Hepatocyte (in vitro differentiated cells): ENCODE results near the gene FGGY. TPM values are rescaled to one million over a fixed set of nuclear protein-coding genes. Genes with fewer than 3 reads are reported as not detected.

ENCODE experiments used
- DNase-seq: peaks from one replicate; pipeline ENCODE4 v3.0.0-alpha.2; 2016; ENCODE audit warnings: low spot score
- H2AFZ ChIP-seq: fragments of 200-600 bp; sonication (generic); 2 replicates; pipeline ENCODE4 v1.6.0; 2016; ENCODE audit warnings: antibody characterized with exemption, mild to moderate bottlenecking
- H3K27ac ChIP-seq: fragments of 200-600 bp; sonication (generic); 2 replicates; pipeline ENCODE4 v1.5.1; 2016; ENCODE audit warnings: mild to moderate bottlenecking
- H3K27me3 ChIP-seq: fragments of 200-600 bp; sonication (generic); 2 replicates; pipeline ENCODE4 v1.6.1; 2016
- H3K36me3 ChIP-seq: fragments of 200-600 bp; sonication (generic); replicated peaks from 2 replicates; pipeline ENCODE4 v1.5.1; 2016; ENCODE audit warnings: low read depth; ENCODE audit not compliant: insufficient read depth
- H3K4me1 ChIP-seq: fragments of 200-600 bp; sonication (generic); 2 replicates; pipeline ENCODE4 v1.5.1; 2016; ENCODE audit warnings: mild to moderate bottlenecking, moderate library complexity; ENCODE audit not compliant: insufficient read depth
- H3K4me2 ChIP-seq: fragments of 200-600 bp; sonication (generic); 2 replicates; pipeline ENCODE4 v1.6.0; 2016
- H3K4me3 ChIP-seq: fragments of 200-600 bp; sonication (generic); 2 replicates; pipeline ENCODE4 v1.5.1; 2016; ENCODE audit warnings: mild to moderate bottlenecking
- H3K79me2 ChIP-seq: fragments of 200-600 bp; sonication (generic); 2 replicates; pipeline ENCODE4 v1.6.0; 2017; ENCODE audit warnings: mild to moderate bottlenecking
- H3K9me2 ChIP-seq: fragments of 200-600 bp; sonication (generic); replicated peaks from 2 replicates; pipeline ENCODE4 v1.6.0; 2017; ENCODE audit warnings: mild to moderate bottlenecking; ENCODE audit not compliant: insufficient read depth
- H3K9me3 ChIP-seq: fragments of 200-600 bp; sonication (generic); 2 replicates; pipeline ENCODE4 v1.5.1; 2016; ENCODE audit warnings: low read depth, mild to moderate bottlenecking
- H4K20me1 ChIP-seq: fragments of 200-600 bp; sonication (generic); 2 replicates; pipeline ENCODE4 v1.6.0; 2016; ENCODE audit warnings: mild to moderate bottlenecking; ENCODE audit not compliant: insufficient read depth, poor library complexity, severe bottlenecking
- EZH2 ChIP-seq: fragments of 200-600 bp; sonication (generic); IDR thresholded peaks from 2 replicates; pipeline ENCODE4 v1.6.1; 2016; ENCODE audit warnings: antibody characterized with exemption, mild to moderate bottlenecking, borderline replicate concordance
- EZH2phosphoT487 ChIP-seq: fragments of 200-600 bp; sonication (generic); IDR thresholded peaks from one replicate; pipeline ENCODE4 v1.6.1; 2018; ENCODE audit warnings: antibody characterized with exemption, mild to moderate bottlenecking, low read depth, moderate library complexity; ENCODE audit not compliant: unreplicated experiment, severe bottlenecking
- WGBS: methylation state at CpG from one replicate; pipeline ENCODE4 v1.1.6; 2016; ENCODE audit warnings: low lambda C conversion rate; ENCODE audit errors: missing lambda C conversion rate; 5-methylcytosine and 5-hydroxymethylcytosine counted together
- polyA plus RNA-seq: library from polyadenylated mRNA; unstranded; fragments of >200 nt; fragmentation: Nextera tagmentation; extraction: Ambion mirVana; gene quantifications from 2 replicates; pipeline ENCODE4 v1.2.1, GENCODE V29; 2016
- total RNA-seq: library from RNA; depleted of rRNA; stranded (reverse); fragments of >200 nt; gene quantifications from 2 replicates; pipeline ENCODE4 v1.2.3, GENCODE V29; 2014
- TF ChIP-seq, protein P1 (sequence below): fragments of 200-600 bp; sonication (generic); IDR thresholded peaks from 2 replicates; pipeline ENCODE4 v1.5.1; 2016; ENCODE audit warnings: antibody characterized with exemption, mild to moderate bottlenecking; ENCODE audit not compliant: poor library complexity

FGGY gene
- total and polyA plus RNA-seq, 2 experiments from 2014 or later, result 18.0 to 20.6 TPM

DNA sequence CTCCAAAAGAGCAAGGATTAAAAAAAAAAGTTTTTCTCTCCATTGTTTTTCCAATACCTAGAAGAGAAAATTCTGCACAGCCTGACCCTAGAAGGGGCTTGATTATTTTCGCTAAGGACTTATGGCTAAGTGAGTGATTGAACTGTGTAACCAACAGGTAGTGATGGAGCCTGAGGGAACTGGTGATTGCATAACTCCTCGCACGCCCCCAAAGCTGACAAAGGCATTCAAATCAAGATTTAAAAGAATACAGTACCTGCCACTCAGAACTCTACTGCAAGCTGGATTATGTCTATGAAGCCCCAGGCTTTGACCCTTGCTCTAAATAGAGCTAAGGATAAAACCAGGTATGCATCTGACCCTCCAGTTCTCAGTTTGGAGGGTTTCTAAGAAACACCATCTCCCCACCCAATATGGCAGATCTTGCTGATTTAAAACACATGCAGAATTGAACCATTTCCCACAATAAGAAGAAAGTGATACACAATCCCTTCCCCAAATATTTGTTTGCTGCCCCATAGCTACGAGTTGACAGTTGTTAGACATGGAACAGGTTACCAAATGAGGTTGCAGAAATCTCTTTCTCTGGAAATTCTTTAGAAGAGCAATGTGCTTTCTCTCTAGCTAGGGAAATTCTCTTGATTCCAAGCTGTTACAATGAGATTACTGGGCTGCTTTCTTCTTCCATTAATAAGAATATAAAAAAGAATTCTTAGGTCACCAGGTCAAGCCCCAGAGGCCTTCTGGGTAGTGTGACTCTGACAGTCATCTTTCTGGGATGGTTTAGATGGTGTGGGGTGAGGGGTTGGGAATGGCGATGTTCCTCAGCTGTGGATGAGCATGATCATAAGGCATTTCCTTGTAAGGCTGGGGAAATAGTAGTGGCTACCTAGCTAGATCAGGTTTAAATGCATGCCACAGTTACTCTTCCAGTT, 35.1 kb downstream of the FGGY start:
- H3K79me2 ChIP-seq, result no peaks in the 10 kb centered on the region
- no peaks in the 10 kb centered on the region for H3K4me1 ChIP-seq
- WGBS, result 67% methylated on average over 5 of the region's 5 CpGs
- H3K4me2 ChIP-seq, result no peak overlapping the region
- H3K36me3 ChIP-seq, result no peaks in the 10 kb centered on the region
- H2AFZ ChIP-seq, result no peak overlapping the region
- H3K4me3 ChIP-seq, result no peak overlapping the region
- H3K9me3 ChIP-seq, result no peaks in the 10 kb centered on the region
- peak overlapping the region; percentile 52 for H3K27ac ChIP-seq
- TF ChIP-seq EZH2 (no peak), EZH2phosphoT487 (no peak)
- TF ChIP-seq, protein P1, sequence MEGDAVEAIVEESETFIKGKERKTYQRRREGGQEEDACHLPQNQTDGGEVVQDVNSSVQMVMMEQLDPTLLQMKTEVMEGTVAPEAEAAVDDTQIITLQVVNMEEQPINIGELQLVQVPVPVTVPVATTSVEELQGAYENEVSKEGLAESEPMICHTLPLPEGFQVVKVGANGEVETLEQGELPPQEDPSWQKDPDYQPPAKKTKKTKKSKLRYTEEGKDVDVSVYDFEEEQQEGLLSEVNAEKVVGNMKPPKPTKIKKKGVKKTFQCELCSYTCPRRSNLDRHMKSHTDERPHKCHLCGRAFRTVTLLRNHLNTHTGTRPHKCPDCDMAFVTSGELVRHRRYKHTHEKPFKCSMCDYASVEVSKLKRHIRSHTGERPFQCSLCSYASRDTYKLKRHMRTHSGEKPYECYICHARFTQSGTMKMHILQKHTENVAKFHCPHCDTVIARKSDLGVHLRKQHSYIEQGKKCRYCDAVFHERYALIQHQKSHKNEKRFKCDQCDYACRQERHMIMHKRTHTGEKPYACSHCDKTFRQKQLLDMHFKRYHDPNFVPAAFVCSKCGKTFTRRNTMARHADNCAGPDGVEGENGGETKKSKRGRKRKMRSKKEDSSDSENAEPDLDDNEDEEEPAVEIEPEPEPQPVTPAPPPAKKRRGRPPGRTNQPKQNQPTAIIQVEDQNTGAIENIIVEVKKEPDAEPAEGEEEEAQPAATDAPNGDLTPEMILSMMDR, result no peak
- no peaks in the 10 kb centered on the region for H4K20me1 ChIP-seq
- no peaks in the 10 kb centered on the region for H3K27me3 ChIP-seq
- no peak for DNase-seq
- H3K9me2 ChIP-seq, result no peaks in the 10 kb centered on the region

DNA sequence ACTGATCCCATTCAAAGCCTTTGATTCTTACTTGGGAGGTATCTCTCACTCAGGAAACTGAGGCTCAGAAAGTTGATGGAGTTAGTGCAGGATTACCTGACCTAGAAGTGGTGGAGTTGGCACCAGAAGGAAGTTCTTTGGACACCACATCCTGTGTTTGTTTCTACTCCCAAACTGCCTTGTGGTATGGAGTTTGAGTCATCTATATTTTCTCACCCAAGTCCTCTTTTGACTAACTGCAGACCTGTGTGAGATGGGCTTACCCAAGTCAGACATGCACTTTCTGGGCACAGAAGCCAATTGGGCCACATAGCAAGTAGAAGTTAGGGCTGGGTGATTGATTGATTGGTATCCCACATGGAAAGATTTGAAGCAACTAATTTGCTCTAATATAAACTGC, 36.1 kb downstream of the FGGY start:
- H3K79me2 ChIP-seq, result no peaks in the 10 kb centered on the region
- H4K20me1 ChIP-seq, result no peaks in the 10 kb centered on the region
- H3K27me3 ChIP-seq, result no peaks in the 10 kb centered on the region
- H2AFZ ChIP-seq, result no peak overlapping the region
- TF ChIP-seq EZH2, result no peak
- TF ChIP-seq EZH2phosphoT487, result no peak
- TF ChIP-seq, protein P1, result no peak
- H3K27ac ChIP-seq, result peak overlapping the region; percentile 52
- no peaks in the 10 kb centered on the region for H3K9me3 ChIP-seq
- no peaks in the 10 kb centered on the region for H3K4me1 ChIP-seq
- no peaks in the 10 kb centered on the region for H3K9me2 ChIP-seq
- no peak for DNase-seq
- H3K36me3 ChIP-seq, result no peaks in the 10 kb centered on the region
- no peak overlapping the region for H3K4me3 ChIP-seq
- H3K4me2 ChIP-seq, result no peak overlapping the region

DNA sequence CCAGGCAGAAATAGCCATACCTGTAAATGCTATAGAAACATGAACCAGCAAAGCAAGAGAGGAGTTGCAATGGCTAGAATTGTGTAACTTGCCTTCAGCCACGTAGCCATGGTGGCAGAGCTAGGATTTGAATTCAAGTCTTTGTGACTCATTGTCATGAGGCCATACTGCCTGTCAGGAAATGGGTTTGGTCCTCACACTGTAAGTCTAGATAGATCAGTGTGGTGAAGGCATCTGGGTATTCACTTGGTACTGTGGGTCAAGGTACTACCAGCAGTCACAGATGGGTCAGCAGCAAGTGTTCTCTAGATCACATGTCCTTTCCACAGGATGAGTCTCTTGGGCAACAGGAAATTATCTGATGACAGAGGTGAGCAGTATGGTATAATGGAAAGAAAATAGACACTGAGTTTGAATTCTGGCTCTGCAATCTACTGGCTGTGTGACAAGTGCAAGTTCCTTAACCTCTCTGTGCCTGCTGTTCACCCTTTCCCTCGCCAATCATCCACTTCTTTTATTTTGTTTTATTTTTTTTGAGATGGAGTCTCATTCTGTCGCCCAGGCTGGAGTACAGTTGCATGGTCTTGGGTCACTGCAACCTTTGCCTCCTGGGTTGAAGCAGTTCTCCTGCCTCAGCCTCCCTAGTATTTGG, 36.9 kb downstream of the FGGY start:
- Histone ChIP-seq H3K9me3 (no peaks in the 10 kb centered on the region), H3K79me2 (no peaks in the 10 kb centered on the region), H3K4me1 (no peaks in the 10 kb centered on the region), H3K9me2 (no peaks in the 10 kb centered on the region), H3K4me2 (no peak overlapping the region), H3K27me3 (no peaks in the 10 kb centered on the region), H4K20me1 (no peaks in the 10 kb centered on the region), H3K36me3 (no peaks in the 10 kb centered on the region), H2AFZ (no peak overlapping the region), H3K27ac (no peak overlapping the region), H3K4me3 (no peak overlapping the region)
- TF ChIP-seq EZH2 (no peak), EZH2phosphoT487 (no peak)
- TF ChIP-seq, protein P1, result no peak
- WGBS, result 89% methylated on average over 3 of the region's 3 CpGs
- no peak for DNase-seq
